HCT116 (cell line): Measurements from ENCODE around the gene ST7L. TPM values are rescaled to one million over a fixed set of nuclear protein-coding genes. Genes with fewer than 3 reads are reported as not detected.
"Not testable (repeated sequence)": the region's sequence is repeated elsewhere in the genome, so short reads cannot be mapped to it uniquely, and the experiment has no call there.

Experiments
- ATAC-seq: fragments of 200-7000 bp; cut with Tn5 transposase; 2 replicates; pipeline ENCODE4 v1.9.1; 2020; ENCODE audit warnings: mild to moderate bottlenecking, moderate library complexity
- BruUV-seq: library from RNA; stranded (reverse); fragments of 400-500 nt; replicated peaks from 2 replicates; lab custom pipeline; 2021; lab: Mats Ljungman, UMichigan
- CTCF ChIA-PET: fragments of 300-600 bp; sonication (Branson Sonifier 250); formaldehyde crosslinking; loops from one replicate; lab custom pipeline; 2021; ENCODE audit warnings: antibody characterized with exemption; lab: Charles Lee
- POLR2A ChIA-PET: fragments of 300-600, 350-600 bp; sonication (Branson Sonifier 250); formaldehyde crosslinking; loops from one replicate; lab custom pipeline; 2021; ENCODE audit warnings: antibody characterized with exemption; lab: Charles Lee
- RAD21 ChIA-PET, 2 experiments: fragments of 300-600 bp; sonication (Branson Sonifier 250); formaldehyde crosslinking; loops; one replicate each; lab custom pipeline; 2023; ENCODE audit warnings: low total read pairs in 2 of 2; ENCODE audit not compliant: uncharacterized antibody in 2 of 2, unreplicated experiment in 2 of 2, low non-redundant PET in 1 of 2; lab: Charles Lee
- DNase-seq: peaks from one replicate; pipeline ENCODE4 v3.0.0-alpha.2; 2010; ENCODE audit warnings: low read depth, low spot score
- H2AFZ ChIP-seq: fragments of 200-600 bp; shearing (Covaris generic), sonication (generic); 2 replicates; pipeline ENCODE4 v1.6.1; 2017; ENCODE audit warnings: low read depth, mixed run types, mixed read lengths, antibody characterized with exemption, low read length; ENCODE audit not compliant: poor library complexity, severe bottlenecking
- H3K27ac ChIP-seq: 2 replicates; pipeline ENCODE4 v1.5.1; 2012; ENCODE audit warnings: low read depth, low read length
- H3K27me3 ChIP-seq: fragments of 200-600 bp; sonication (generic); 2 replicates; pipeline ENCODE4 v1.6.1; 2016; ENCODE audit warnings: mixed run types, low read length, mixed read lengths; ENCODE audit not compliant: insufficient read depth
- H3K36me3 ChIP-seq, 2 experiments: fragments of 200-500 bp in 1 of 2; fragments of 200-600 bp in 1 of 2; sonication (Bioruptor generic) in 1 of 2; sonication (generic) in 1 of 2; 2 replicates each; pipeline versions ENCODE4 v1.5.1 to v1.6.1; 2014 to 2016; ENCODE audit warnings: low read length in 2 of 2, inconsistent platforms in 1 of 2, mixed read lengths in 1 of 2, mixed run types in 1 of 2; ENCODE audit not compliant: insufficient read depth in 2 of 2, control insufficient read depth in 1 of 2
- H3K4me1 ChIP-seq, 2 experiments: fragments of 200-600 bp in 1 of 2; sonication (generic) in 1 of 2; 2 replicates each; pipeline versions ENCODE4 v1.5.1 to v1.6.1; 2012 to 2017; ENCODE audit warnings: low read length in 2 of 2, inconsistent platforms in 1 of 2, mild to moderate bottlenecking in 1 of 2, mixed read lengths in 1 of 2, mixed run types in 1 of 2, moderate library complexity in 1 of 2; ENCODE audit not compliant: insufficient read depth in 2 of 2, control insufficient read depth in 1 of 2
- H3K4me2 ChIP-seq: fragments of 200-600 bp; sonication (generic); 2 replicates; pipeline ENCODE4 v1.6.1; 2017; ENCODE audit warnings: mixed run types, low read length, mixed read lengths
- H3K4me3 ChIP-seq, 2 experiments: fragments of 200-600 bp in 1 of 2; sonication (generic) in 1 of 2; replicated peaks in 1 of 2; 2 replicates each; pipeline ENCODE4 v1.5.1; 2011 to 2016; ENCODE audit warnings: low read length in 2 of 2, control low read depth in 1 of 2, low read depth in 1 of 2, mild to moderate bottlenecking in 1 of 2, mixed read lengths in 1 of 2, mixed run types in 1 of 2
- H3K79me2 ChIP-seq: fragments of 200-600 bp; sonication (generic); 2 replicates; pipeline ENCODE4 v1.6.1; 2017; ENCODE audit warnings: mild to moderate bottlenecking, mixed run types, low read length, moderate library complexity, mixed read lengths; ENCODE audit not compliant: insufficient read depth
- H3K9ac ChIP-seq: fragments of 200-600 bp; sonication (generic); 2 replicates; pipeline ENCODE4 v1.6.1; 2016; ENCODE audit warnings: low read length, mixed read lengths
- H3K9me2 ChIP-seq: fragments of 200-600 bp; sonication (generic), shearing (Covaris generic); 2 replicates; pipeline ENCODE4 v1.6.1; 2017; ENCODE audit warnings: mixed run types, mild to moderate bottlenecking, moderate library complexity; ENCODE audit not compliant: insufficient read depth
- H3K9me3 ChIP-seq, 2 experiments: fragments of 200-500 bp in 1 of 2; fragments of 200-600 bp in 1 of 2; sonication (Bioruptor generic) in 1 of 2; sonication (generic) in 1 of 2; 2 replicates each; pipeline ENCODE4 v1.6.1; 2014 to 2017; ENCODE audit warnings: low read length in 2 of 2, mixed read lengths in 2 of 2, inconsistent platforms in 1 of 2, low read depth in 1 of 2, mild to moderate bottlenecking in 1 of 2, mixed run types in 1 of 2, moderate library complexity in 1 of 2; ENCODE audit not compliant: control insufficient read depth in 1 of 2, insufficient read depth in 1 of 2
- H4K20me1 ChIP-seq: fragments of 200-600 bp; sonication (generic), shearing (Covaris generic); 2 replicates; pipeline ENCODE4 v1.6.1; 2017; ENCODE audit warnings: mixed run types, mild to moderate bottlenecking, moderate library complexity; ENCODE audit not compliant: insufficient read depth
- EZH2 ChIP-seq: fragments of 200-600 bp; sonication (generic); IDR thresholded peaks from 2 replicates; pipeline ENCODE4 v1.6.1; 2017; ENCODE audit warnings: antibody characterized with exemption, mixed run types
- FOSL1 ChIP-seq: IDR thresholded peaks from 2 replicates; pipeline ENCODE4 v1.6.1; 2012; ENCODE audit warnings: low read depth
- SP1 ChIP-seq: IDR thresholded peaks from 2 replicates; pipeline ENCODE4 v1.6.1; 2012; ENCODE audit warnings: low read depth
- ZNF274 ChIP-seq: fragments of 200-500 bp; sonication (Bioruptor generic); IDR thresholded peaks from 2 replicates; pipeline ENCODE4 v1.6.1; 2014; ENCODE audit warnings: mild to moderate bottlenecking, low read depth, low read length, inconsistent platforms
- intact Hi-C: fragments of 100-400 bp; cut with micrococcal nuclease; formaldehyde crosslinking; loops from 2 replicates; pipeline ENCODE4 v1.10.0; 2022
- total RNA-seq: library from RNA; stranded (reverse); gene quantifications from one replicate; pipeline ENCODE4 v1.2.1, GENCODE V29; 2021; ENCODE audit not compliant: unreplicated experiment
- TF ChIP-seq, protein P1 (sequence below): IDR thresholded peaks from 2 replicates; pipeline ENCODE4 v1.6.1; 2012

The ST7L gene
- total RNA-seq, 1 experiment from 2014 or later: 19.9 TPM

DNA sequence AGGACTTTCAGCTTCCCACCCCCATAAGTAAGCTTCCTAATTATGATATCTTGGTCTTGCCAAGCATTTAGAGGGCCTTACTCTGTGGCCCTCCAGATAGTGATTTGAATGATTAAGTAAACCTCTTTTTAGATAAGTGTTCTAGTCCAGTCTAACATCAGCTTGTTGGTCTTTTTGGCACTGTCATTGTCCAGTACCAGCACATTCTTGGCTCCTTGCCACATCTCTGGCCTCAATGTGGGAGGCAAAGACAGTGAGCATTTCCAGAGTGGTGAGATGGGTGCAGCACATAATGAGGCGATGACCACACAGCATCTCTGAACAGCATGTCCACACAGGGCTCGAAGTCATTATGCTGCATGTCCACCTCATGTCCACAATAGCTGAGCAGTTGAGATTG, 6.8 kb upstream of the ST7L start (continued):
- no peak for TF ChIP-seq ZNF274
- TF ChIP-seq FOSL1: no peak
- no peak for TF ChIP-seq SP1

DNA sequence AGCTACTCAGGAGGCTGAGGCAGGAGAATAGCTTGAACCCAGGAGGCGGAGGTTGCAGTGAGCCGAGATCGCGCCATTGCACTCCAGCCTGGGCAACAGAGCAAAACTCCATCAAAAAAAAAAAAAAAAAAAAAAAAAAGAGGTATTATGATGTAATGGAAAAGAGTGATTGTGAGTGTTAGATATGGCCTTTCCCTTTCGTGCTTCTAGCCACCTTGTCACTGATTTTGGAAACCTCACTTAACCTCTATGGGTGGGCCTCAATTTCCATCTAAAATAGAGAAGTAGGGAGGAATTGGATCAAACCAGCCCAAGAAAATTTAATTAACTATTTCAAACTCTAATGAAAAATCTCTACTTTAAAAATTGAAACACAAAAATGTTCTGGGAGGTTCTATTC, 5.6 kb upstream of the ST7L start:
- peaks cover 0 to 11% of the 10 kb centered on the region in 2 experiments; a peak in 2 of 4 replicates for H3K4me1 ChIP-seq

DNA sequence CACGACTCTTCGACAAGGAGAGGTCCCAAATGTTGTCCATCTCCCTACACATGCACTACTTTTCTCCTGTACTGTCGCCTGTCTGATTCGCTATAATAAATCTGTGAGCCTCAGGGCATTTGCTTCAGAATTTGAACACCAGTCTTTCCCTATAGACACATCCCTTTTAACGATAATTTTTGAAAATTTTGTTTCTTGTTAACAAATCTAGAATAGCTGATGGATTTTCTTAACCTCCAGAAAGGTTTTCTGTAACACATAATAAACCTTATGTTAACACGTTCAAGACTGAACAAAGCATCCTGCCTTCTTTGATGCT, 1.4 kb upstream of the ST7L start:
- BruUV-seq: TSS peak; percentile 52
- Histone ChIP-seq H3K9me2 (no peaks in the 10 kb centered on the region), H3K36me3 (no peaks in the 10 kb centered on the region; a peak in 2 of 4 replicates), H3K4me2 (peak overlapping the region; percentile 99), H3K9me3 (no peaks in the 10 kb centered on the region), H3K79me2 (peaks cover 96% of the 10 kb centered on the region), H4K20me1 (peaks cover 6% of the 10 kb centered on the region; the same call in 1 of the 2 replicates), H3K4me3 (peak overlapping the region; percentile 76 to 93), H2AFZ (no peak overlapping the region), H3K9ac (peak overlapping the region; percentile 100), H3K27me3 (no peaks in the 10 kb centered on the region), H3K4me1 (peaks cover 9 to 24% of the 10 kb centered on the region in 2 experiments; a peak in 3 of 4 replicates), H3K27ac (peak overlapping the region; percentile 87)
- ChIA-PET RAD21 (no interaction called here), CTCF (no interaction called here), POLR2A (no interaction called here)
- TF ChIP-seq, protein P1, sequence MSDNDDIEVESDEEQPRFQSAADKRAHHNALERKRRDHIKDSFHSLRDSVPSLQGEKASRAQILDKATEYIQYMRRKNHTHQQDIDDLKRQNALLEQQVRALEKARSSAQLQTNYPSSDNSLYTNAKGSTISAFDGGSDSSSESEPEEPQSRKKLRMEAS: 0 out of 2 replicates have a peak, but pooled peaks have one; percentile 20
- no peak for TF ChIP-seq EZH2
- DNase-seq (no peak), ATAC-seq (no peak)
- intact Hi-C loops: loop anchor here (2.0 kb wide), 1 partner anchor 84 kb away; no protein-coding TSS in a partner anchor

More for the DNA sequence above, 5.6 kb upstream of the ST7L start:
- H3K27me3 ChIP-seq, H3K4me2 ChIP-seq, DNase-seq, H3K9me3 ChIP-seq, H3K4me3 ChIP-seq, BruUV-seq, H3K9me2 ChIP-seq, ATAC-seq, POLR2A ChIA-PET, RAD21 ChIA-PET, intact Hi-C loops, H2AFZ ChIP-seq, H3K27ac ChIP-seq, H3K36me3 ChIP-seq, CTCF ChIA-PET, H3K9ac ChIP-seq: not testable (repeated sequence)
- H4K20me1 ChIP-seq: peaks cover 37% of the 10 kb centered on the region; the same call in 1 of the 2 replicates
- peaks cover 98% of the 10 kb centered on the region for H3K79me2 ChIP-seq
